T-helper 2 cell treated with Interferon-gamma antibody and Interleukin-4, amounts not matched to agents 5 μg/mL and 100 μg/mL, for 36 hours (primary cell): ENCODE data around the gene C10orf62.
"Not testable (repeated sequence)": the region's sequence is repeated elsewhere in the genome, so short reads cannot be mapped to it uniquely, and the experiment has no call there.

Experiments
- DNase-seq: peaks from one replicate; pipeline ENCODE4 v3.0.0; 2021; ENCODE audit warnings: low spot score
- H3K27ac Mint-ChIP-seq: one replicate; pipeline ENCODE4 v1.8.0; 2021; ENCODE audit warnings: mild to moderate bottlenecking, mixed read lengths
- H3K27me3 Mint-ChIP-seq: one replicate; pipeline ENCODE4 v1.8.0; 2021; ENCODE audit warnings: low read depth, mixed read lengths
- H3K36me3 Mint-ChIP-seq: one replicate; pipeline ENCODE4 v1.8.0; 2021; ENCODE audit warnings: low read depth, mixed read lengths
- H3K4me1 Mint-ChIP-seq: one replicate; pipeline ENCODE4 v1.8.0; 2021; ENCODE audit warnings: low read depth, mixed read lengths
- H3K4me3 Mint-ChIP-seq: one replicate; pipeline ENCODE4 v1.8.0; 2022; ENCODE audit warnings: mild to moderate bottlenecking, moderate library complexity, mixed read lengths
- H3K9me3 Mint-ChIP-seq: one replicate; pipeline ENCODE4 v1.8.0; 2021; ENCODE audit warnings: mixed read lengths

The C10orf62 gene

DNA sequence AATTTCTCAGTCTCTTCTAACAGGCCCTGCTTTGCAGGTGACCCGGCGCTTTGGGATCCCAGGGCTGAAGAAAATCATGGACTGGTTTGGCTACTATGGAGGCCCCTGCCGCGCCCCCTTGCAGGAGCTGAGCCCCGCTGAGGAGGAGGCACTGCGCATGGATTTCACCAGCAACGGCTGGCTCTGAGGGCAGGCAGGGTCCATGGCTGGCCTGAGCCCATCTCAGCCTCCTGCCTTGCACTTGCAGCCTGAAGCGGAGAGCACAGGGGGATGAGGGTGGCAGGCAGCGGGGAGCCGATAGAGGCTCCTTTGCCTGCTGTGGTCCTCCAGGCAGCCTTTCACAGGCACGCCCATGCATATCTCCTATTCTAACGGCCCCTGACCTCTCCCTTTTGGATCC, 22.0 kb downstream of the C10orf62 start:
- Mint-ChIP-seq H3K4me3 (no peak overlapping the region), H3K4me1 (no peaks in the 10 kb centered on the region), H3K9me3 (no peaks in the 10 kb centered on the region), H3K27me3 (peaks cover under 1% of the 10 kb centered on the region), H3K36me3 (no peaks in the 10 kb centered on the region), H3K27ac (no peak overlapping the region)
- DNase-seq = no peak

DNA sequence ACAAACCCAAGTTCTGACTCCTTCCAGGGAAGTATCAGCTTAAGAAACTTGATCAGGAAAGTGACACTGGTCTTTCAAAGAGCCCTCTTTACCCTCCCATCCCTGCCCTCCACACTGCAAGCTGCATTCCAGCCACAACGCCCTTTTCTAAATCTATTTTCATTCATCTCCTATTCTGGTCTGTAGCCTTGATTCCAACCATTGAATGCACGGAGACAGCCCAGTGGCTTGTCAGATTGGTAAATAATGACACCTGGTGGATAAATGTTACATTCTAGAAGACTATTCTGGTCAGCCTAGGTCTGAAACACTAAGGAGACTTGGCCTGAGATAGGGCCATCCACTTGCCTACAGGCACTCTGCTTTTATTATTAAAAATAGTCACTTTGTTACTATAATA, 22.9 kb downstream of the C10orf62 start:
- Mint-ChIP-seq H3K27ac (no peak overlapping the region), H3K9me3 (no peaks in the 10 kb centered on the region), H3K4me3 (no peak overlapping the region), H3K4me1 (no peaks in the 10 kb centered on the region), H3K36me3 (no peaks in the 10 kb centered on the region), H3K27me3 (no peaks in the 10 kb centered on the region)
- DNase-seq = no peak

DNA sequence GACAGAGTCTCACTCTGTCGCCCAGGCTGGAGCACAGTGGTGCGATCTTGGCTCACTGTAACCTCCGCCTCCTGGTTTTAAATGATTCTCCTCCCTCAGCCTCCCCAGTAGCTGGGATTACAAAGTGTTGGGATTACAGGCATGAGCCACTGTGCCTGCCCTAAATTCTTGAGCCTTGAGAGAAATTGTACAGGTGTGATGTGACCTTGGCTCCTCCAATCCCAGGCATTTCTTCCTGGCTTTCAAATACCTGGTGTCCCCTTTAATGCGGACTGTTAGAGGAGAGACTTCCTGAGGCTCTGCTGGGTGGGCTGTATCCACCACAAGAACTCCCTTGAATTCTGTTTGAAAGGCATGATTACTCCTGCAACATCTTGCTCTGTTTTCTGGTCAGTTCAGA, 28.8 kb downstream of the C10orf62 start:
- Mint-ChIP-seq H3K9me3 (no peaks in the 10 kb centered on the region), H3K4me1 (no peaks in the 10 kb centered on the region), H3K27ac (no peak overlapping the region), H3K27me3 (no peaks in the 10 kb centered on the region), H3K36me3 (no peaks in the 10 kb centered on the region), H3K4me3 (no peak overlapping the region)
- DNase-seq = no peak

DNA sequence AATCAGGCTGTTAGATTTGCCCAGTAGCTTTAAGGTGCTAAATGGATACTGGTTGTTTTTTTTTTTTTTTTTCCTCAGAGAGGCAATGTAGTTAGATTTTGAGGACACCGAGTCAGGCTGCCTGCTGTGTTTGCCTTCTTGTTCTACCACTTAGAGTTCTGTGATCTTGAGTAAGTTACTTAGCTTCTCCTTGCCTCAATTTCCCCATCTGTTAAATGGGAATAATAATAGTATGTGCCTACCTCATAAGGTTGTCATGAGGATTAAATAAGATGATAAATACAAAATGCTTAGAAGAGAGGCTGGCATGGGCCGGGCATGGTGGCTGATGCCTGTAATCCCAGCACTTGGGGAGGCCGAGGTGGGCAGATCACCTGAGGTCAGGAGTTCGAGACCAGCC, 29.2 kb downstream of the C10orf62 start:
- Mint-ChIP-seq H3K4me3 (no peak overlapping the region), H3K27me3 (no peaks in the 10 kb centered on the region), H3K9me3 (no peaks in the 10 kb centered on the region), H3K36me3 (no peaks in the 10 kb centered on the region), H3K27ac (no peak overlapping the region), H3K4me1 (no peaks in the 10 kb centered on the region)
- no peak for DNase-seq

DNA sequence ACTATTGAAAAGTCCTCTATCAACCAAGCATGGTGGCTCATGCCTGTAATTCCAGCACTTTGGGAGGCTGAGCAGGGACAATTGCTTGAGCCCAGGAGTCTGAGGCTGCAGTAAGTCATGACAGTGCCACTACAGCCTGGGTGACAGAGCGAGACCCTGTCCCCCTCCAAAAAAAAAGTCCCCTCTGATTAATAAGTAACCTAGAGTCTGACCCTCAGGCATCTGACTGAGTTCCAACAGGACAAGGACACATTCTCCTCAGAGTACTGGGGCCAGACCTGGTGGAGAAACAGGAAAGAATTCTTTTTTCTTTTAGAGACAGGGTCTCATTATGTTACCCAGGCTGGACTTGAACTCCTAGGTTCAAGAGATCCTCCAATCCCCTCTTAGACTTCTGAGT, 33.8 kb downstream of the C10orf62 start:
- H3K4me1 Mint-ChIP-seq = no peaks in the 10 kb centered on the region

DNA sequence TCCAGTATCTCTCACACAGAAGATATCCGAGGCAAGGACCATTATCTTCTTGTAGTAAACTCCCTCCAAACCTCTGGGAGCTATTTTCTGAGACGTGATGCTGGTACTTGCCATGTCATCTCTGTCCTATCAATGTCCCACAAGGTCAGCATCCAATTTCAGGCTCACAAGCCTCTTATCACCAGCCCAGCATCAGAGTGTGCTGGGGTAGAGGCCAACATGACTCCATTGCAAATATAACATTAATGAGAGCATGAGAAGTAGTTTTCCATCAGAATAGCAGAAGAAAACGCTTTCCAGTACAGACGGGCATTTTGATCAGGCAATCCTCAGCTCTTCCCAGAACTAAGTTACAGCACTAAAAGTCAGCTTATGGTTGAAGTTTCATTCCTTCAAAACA, 38.2 kb downstream of the C10orf62 start:
- Mint-ChIP-seq H3K9me3 (no peaks in the 10 kb centered on the region), H3K27ac (no peak overlapping the region), H3K27me3 (no peaks in the 10 kb centered on the region), H3K4me3 (no peak overlapping the region), H3K4me1 (peaks cover 2% of the 10 kb centered on the region), H3K36me3 (no peaks in the 10 kb centered on the region)
- DNase-seq = no peak

More for the DNA sequence above, 33.8 kb downstream of the C10orf62 start:
- H3K27ac Mint-ChIP-seq = no peak overlapping the region
- H3K36me3 Mint-ChIP-seq = no peaks in the 10 kb centered on the region
- no peak for DNase-seq
- H3K27me3 Mint-ChIP-seq = no peaks in the 10 kb centered on the region
- no peak overlapping the region for H3K4me3 Mint-ChIP-seq
- H3K9me3 Mint-ChIP-seq = no peaks in the 10 kb centered on the region

DNA sequence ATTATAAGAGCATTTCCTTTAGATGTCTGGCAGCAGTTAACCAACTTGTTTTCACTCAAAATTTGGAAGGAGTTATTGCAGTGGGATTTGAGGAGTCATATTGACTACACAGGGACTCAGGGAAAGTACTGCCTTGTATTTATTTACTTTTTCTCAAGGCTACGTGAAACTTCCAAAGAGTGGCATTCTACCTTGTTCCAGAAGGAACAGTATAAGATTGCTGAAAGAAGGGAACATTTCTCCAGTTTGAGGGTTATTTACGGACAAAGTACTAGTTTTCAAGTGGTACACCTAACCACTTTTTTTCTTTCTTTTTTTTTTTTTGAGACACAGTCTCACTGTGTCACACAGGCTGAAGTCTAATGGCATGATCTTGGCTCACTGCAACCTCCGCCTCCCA, 38.7 kb downstream of the C10orf62 start:
- DNase-seq = no peak
- Mint-ChIP-seq H3K4me1 (peaks cover 4% of the 10 kb centered on the region), H3K27me3 (no peaks in the 10 kb centered on the region), H3K27ac (no peak overlapping the region), H3K9me3 (no peaks in the 10 kb centered on the region), H3K4me3 (no peak overlapping the region), H3K36me3 (no peaks in the 10 kb centered on the region)

DNA sequence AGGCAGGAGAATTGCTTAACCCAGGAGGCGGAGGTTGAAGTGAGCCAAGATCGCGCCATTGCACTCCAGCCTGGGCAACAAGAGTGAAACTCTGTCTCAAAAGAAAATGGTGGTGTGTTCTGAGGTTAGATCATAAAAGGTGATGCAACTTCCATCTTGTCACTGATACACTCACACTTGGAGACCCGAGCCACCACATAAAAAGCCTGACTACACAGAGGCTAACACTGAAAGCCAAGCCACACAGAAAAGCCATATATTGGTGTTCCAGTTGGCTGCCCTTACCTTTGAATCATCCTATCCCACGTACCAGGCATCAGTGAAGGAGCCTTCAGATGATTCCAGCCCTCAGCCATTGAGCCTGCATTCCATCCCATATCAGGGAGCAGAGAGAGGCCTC, 39.8 kb downstream of the C10orf62 start:
- Mint-ChIP-seq H3K4me1 (peaks cover 8% of the 10 kb centered on the region), H3K9me3 (no peaks in the 10 kb centered on the region), H3K27me3 (no peaks in the 10 kb centered on the region), H3K27ac (no peak overlapping the region), H3K4me3 (no peak overlapping the region), H3K36me3 (no peaks in the 10 kb centered on the region)
- DNase-seq = no peak

DNA sequence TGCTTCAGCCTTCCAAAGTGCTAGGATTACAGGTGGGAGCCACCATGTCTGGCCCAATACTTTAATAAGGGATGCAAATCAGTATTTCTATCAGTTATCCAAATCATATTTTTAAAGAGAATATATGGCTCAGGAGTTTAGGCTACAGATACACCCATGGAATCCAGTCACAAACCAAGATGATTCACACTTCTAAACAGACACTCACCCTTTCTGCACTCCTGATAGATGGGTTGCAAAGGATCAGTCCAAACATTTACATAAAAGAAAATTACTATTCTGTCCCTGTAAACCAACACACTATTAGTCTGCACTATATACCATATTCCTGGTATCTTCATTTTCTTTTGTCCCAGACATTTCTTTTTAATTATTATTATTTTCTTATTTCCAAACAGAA, 41.6 kb downstream of the C10orf62 start:
- DNase-seq = no peak
- H3K9me3 Mint-ChIP-seq = no peaks in the 10 kb centered on the region
- H3K27me3 Mint-ChIP-seq = no peaks in the 10 kb centered on the region
- H3K36me3 Mint-ChIP-seq = no peaks in the 10 kb centered on the region
- H3K4me3 Mint-ChIP-seq = no peak overlapping the region
- H3K27ac Mint-ChIP-seq = no peak overlapping the region
- peaks cover 8% of the 10 kb centered on the region for H3K4me1 Mint-ChIP-seq

DNA sequence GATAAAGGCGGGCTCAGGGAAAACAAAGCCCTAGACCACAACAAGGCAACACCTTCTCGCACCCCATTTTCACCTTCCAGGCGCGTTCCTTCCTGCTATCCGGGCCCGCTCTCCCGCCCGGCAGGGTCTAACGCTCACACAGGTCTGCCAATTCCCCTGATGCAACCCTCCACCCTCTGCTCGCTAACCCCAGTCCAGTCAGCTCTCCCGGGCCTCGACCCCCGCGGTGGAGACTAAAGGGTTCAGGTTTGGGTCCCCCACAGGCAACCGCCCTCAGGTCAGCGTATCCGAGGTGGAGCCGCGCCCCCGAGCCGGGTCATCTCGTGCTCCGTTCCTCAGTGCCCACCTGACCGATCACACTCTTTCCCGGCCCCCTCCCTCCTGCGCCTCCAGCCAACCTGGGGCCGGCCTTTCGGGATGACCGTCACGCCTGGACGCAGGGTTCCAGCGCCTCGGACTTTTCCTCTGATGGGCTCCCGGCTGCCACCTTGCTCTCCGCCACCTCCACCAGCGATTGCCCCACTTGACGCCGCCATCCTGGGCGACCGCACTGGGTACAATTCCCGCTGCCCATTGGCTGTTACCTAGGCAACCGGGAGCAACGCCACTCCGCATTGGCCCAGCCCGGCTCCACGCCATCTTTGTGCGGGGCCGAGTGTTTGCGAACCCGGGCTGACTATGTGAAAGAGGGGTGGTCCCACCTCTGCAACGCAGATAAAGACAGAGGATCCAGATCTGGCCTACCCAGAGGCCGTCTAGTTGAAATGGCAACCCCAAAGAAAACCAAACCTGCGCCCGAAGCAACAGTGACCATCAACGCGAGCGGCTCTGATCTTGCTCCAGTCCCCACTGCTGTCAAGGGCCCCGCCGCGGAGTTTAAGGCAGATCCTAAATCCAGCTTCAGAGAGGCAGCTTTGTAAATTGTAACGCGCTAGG, 43.7 kb downstream of the C10orf62 start, which contains the start of gene MORN4:
MORN4 (minus strand) TSS at position 552 of the 936 bp plus-strand sequence. CDS start 13,847 bp downstream, outside the sequence.
- H3K27me3 Mint-ChIP-seq = no peaks in the 10 kb centered on the region
- H3K27ac Mint-ChIP-seq = peak within 1 kb of the TSS; percentile 78
- no peaks in the 10 kb centered on the region for H3K9me3 Mint-ChIP-seq
- H3K4me3 Mint-ChIP-seq = peak within 1 kb of the TSS; percentile 87
- peaks cover 8% of the 10 kb centered on the region for H3K4me1 Mint-ChIP-seq
- DNase-seq = peak; percentile 91
- H3K36me3 Mint-ChIP-seq = no peaks in the 10 kb centered on the region

DNA sequence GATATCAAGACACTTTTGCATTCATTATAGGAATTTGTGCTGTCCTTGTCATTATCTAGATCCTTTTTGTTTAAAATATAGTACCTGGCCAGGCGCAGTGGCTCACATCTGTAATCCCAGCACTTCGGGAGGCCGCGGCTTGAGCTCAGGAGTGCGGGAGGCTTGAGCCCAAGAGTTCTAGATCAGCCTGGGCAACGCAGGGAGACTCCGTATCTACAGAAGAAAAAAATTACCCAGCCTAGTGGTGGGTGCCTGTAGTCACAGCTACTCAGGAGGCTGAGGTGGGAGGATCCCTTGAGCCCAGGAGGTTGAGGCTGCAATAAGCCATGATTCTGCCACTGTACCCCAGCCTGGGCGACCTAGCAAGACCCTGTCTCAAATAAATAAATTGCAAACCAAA, 44.4 kb downstream of the C10orf62 start:
- Mint-ChIP-seq H3K27me3 (no peaks in the 10 kb centered on the region), H3K9me3 (no peaks in the 10 kb centered on the region), H3K4me1 (peaks cover 8% of the 10 kb centered on the region), H3K4me3 (peak overlapping the region; percentile 87), H3K36me3 (no peaks in the 10 kb centered on the region), H3K27ac (no peak overlapping the region)
- DNase-seq = no peak

DNA sequence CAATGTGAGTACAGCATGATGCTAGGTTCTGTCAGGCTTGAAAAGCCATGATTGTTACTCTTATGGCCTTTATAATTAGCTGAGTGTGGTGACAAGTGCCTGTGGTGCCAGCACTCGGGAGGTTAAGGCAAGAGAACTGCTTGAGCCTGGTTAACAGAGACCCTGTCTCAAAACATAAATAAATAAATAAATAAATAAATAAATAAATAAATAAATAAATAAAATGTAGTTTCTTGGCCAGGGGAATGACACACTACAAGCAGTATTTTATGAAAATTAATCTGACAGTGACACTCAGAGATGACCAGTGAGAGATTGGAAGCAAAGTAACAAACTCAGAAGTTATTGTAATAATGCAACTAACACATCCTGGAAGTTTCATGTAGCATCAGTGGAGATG, 46.1 kb downstream of the C10orf62 start:
- no peak for DNase-seq
- Mint-ChIP-seq H3K9me3 (no peaks in the 10 kb centered on the region), H3K36me3 (no peaks in the 10 kb centered on the region), H3K4me1 (peaks cover 13% of the 10 kb centered on the region), H3K27ac (no peak overlapping the region), H3K4me3 (no peak overlapping the region), H3K27me3 (no peaks in the 10 kb centered on the region)

DNA sequence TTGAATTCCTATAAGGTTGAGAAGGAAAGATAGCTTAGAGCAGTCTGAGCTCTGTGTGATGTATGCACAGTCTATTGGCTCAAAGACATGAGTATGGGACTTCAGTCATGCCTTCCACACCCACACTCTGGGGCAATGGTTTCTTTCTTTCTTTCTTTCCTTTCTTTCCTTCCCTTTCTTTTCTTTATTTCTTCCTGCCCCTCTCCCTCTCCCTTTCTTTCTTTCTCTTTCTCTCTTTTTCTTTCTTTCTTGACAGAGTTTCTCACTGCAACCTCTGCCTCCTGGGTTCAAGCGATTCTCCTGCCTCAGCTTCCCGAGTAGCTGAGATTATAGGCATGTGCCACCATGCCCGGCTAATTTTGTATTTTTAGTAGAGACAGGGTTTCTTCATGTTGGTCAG, 49.6 kb downstream of the C10orf62 start:
- H3K27me3 Mint-ChIP-seq, H3K36me3 Mint-ChIP-seq, H3K9me3 Mint-ChIP-seq, H3K27ac Mint-ChIP-seq, H3K4me3 Mint-ChIP-seq, DNase-seq: not testable (repeated sequence)
- peaks cover 24% of the 10 kb centered on the region for H3K4me1 Mint-ChIP-seq

DNA sequence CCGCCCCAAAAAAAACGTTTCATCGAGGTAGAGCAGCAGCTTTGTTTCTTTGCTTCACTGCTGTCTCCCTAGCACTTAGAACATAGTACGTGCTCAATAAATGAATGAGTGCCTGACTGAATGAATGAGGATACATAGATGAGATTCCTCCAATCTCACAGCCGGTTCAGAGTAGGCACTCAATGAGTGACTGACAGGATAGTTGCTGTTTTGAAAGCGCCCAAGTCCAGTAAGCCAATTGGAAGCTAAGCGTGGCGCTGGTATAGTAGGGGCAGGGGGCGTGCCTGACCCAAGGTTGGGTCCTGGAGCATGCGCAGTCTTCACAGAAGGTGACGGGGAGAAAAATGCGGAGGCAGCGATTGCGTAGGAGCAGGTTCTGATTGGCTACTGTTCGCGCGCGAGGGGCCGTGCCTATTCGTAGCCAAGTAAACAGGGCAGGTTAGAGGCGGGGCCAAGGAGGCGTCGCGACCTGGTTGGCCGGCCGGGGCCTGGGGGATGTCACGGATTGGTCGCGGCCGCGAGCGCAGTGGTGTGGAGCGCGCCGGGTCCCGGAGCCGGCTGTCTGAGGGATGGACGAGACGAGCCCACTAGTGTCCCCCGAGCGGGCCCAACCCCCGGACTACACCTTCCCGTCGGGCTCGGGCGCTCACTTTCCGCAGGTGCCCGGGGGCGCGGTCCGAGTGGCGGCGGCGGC, 50.8 kb downstream of the C10orf62 start, which contains the start of gene PI4K2A:
PI4K2A (plus strand) TSS at position 498 of the 694 bp plus-strand sequence; CDS start at position 570, 72 bp downstream.
- Mint-ChIP-seq H3K4me1 (peaks cover 24% of the 10 kb centered on the region), H3K27me3 (no peaks in the 10 kb centered on the region), H3K4me3 (peak within 1 kb of the TSS; percentile 98), H3K27ac (peak within 1 kb of the TSS; percentile 92), H3K9me3 (no peaks in the 10 kb centered on the region), H3K36me3 (peaks cover 9% of the 10 kb centered on the region)
- DNase-seq = peak; percentile 99
